GM12874 (cell line): Measurements from ENCODE around the gene TAS2R43.
"Not testable (repeated sequence)": the region's sequence is repeated elsewhere in the genome, so short reads cannot be mapped to it uniquely, and the experiment has no call there.

Source experiments
- TF ChIP-seq, protein P1 (sequence below): IDR thresholded peaks from 2 replicates; pipeline ENCODE4 v1.5.1; 2011; ENCODE audit warnings: low read depth, mild to moderate bottlenecking, control low read depth, low read length, moderate library complexity; ENCODE audit not compliant: insufficient read depth

TAS2R43 gene

GRCh38 chr12:11071414-11071813 lies 20.7 kb downstream of the TAS2R43 start:
- TF ChIP-seq, protein P1, sequence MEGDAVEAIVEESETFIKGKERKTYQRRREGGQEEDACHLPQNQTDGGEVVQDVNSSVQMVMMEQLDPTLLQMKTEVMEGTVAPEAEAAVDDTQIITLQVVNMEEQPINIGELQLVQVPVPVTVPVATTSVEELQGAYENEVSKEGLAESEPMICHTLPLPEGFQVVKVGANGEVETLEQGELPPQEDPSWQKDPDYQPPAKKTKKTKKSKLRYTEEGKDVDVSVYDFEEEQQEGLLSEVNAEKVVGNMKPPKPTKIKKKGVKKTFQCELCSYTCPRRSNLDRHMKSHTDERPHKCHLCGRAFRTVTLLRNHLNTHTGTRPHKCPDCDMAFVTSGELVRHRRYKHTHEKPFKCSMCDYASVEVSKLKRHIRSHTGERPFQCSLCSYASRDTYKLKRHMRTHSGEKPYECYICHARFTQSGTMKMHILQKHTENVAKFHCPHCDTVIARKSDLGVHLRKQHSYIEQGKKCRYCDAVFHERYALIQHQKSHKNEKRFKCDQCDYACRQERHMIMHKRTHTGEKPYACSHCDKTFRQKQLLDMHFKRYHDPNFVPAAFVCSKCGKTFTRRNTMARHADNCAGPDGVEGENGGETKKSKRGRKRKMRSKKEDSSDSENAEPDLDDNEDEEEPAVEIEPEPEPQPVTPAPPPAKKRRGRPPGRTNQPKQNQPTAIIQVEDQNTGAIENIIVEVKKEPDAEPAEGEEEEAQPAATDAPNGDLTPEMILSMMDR: no peak

DNA sequence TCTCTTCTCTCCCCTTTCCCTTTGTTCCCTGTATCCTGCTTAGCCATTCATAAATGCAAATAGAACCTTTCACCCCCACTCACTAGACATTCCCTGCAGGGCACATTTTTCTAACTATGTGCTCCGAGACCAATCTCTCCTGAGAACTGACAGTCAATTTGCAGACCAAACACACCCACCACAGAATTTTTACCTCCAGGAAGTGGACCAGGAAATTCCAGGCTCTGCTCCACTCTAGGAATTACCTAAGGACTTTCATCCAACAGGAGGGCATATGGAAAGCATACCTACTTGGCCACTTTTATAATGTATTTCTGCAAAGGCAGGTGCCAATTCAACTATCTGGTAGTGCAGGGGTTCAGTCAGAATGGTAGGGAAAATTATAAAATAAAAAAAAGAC lies 21.1 kb downstream of the TAS2R43 start:
- TF ChIP-seq, protein P1: no peak

DNA sequence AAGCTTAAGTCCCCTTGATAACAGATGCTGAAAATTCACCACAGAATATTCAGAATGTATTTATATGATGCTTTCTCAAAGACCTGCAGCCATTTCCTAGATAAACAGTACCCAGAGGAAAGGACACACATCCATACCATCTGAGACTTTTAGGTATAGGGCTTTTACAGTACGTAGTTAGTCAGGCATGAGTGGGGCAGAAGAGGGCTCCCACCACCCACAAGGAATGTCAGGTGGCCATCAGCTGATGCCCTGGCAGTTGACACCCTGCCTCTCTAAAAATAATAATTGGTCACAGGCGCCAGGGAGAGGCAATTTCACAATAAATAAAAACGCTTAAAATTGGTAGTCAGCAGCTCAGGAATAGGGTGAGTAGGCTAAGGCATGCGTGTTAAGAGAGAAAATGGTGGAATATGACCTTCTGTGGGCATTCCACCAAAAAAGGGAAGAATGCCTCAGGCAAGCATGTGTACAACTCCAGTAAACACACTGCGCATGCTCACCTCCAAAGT lies 22.2 kb downstream of the TAS2R43 start:
- TF ChIP-seq, protein P1: no peak

DNA sequence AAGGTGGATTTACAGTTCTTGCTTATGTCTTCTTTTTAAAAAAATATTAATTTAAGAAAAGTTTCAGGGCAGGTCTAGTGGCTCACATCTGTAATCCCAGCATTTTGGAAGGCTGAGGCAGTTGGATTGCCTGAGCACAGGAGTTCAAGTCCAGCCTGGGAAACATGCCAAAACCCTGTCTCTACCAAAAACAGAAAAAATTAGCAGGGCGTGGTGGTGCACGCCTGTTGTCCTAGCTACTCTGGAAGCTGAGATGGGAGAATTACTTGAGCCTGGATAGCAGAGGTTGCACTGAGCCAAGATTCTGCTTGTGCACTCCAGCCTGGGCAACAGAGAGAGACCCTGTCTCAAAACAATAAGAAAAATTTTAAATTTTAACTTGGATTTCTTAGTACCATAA lies 24.6 kb downstream of the TAS2R43 start:
- TF ChIP-seq, protein P1: no peak

GRCh38 chr12:11062194-11062593 lies 29.9 kb downstream of the TAS2R43 start, which contains the start of gene TAS2R46:
Gene TAS2R46, minus strand, starts transcription at chr12:11062294. Its CDS starts 0 bp downstream, at chr12:11062294.
- TF ChIP-seq, protein P1: not testable (repeated sequence)

GRCh38 chr12:11059784-11060183 lies 32.3 kb downstream of the TAS2R43 start:
- TF ChIP-seq, protein P1: no peak

- TF ChIP-seq, protein P1: no peak
These were observed 33.1 kb downstream of the TAS2R43 start for GRCh38 chr12:11059041-11059440.
